GM21381 (cell line): Measurements from ENCODE around the gene GATA2.

Source experiments
- ATAC-seq: cut with Tn5 transposase; IDR thresholded peaks from one replicate; pipeline ENCODE4 v1.9.1; 2021; ENCODE audit warnings: mild to moderate bottlenecking, moderate library complexity; ENCODE audit not compliant: unreplicated experiment

Gene GATA2

DNA sequence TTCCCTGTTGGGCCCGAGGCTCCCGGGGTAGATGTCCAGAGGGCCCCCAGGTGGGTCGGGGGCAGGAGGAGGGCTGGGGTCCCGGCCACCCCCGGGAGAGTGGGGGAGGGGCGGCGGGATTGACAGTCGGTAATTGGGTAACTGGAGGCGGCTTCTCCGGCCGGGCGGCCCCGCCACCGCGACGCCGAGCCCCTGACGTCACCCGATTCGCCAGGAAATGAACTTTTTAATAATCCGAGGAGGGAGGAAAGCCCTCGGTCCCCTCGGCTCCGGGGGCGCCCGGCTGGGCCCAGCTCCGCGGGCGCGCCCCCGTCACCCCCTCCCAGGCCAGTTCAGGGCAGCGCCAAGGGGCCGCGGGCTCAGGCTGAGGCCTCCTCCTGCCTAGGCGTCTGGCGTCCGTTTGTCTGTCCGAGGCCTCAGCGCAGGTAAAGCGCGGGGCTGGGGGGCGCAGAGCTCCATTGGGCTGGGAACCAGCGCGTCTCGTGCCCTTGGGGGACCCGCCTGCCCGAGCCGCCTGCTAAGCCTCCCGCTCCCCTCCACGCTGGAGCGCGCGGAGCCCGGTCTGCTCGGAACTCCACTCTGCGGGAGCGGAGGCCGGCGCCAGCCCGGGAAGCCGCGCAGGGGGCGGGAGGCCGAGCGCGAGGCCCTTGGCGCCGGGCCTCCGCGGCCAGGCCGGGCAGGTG, 3.9 kb downstream of the GATA2 start:
- ATAC-seq: no peak

- no peak for ATAC-seq
These were observed 4.4 kb downstream of the GATA2 start for GRCh38 chr3:128488636-128488990.

DNA sequence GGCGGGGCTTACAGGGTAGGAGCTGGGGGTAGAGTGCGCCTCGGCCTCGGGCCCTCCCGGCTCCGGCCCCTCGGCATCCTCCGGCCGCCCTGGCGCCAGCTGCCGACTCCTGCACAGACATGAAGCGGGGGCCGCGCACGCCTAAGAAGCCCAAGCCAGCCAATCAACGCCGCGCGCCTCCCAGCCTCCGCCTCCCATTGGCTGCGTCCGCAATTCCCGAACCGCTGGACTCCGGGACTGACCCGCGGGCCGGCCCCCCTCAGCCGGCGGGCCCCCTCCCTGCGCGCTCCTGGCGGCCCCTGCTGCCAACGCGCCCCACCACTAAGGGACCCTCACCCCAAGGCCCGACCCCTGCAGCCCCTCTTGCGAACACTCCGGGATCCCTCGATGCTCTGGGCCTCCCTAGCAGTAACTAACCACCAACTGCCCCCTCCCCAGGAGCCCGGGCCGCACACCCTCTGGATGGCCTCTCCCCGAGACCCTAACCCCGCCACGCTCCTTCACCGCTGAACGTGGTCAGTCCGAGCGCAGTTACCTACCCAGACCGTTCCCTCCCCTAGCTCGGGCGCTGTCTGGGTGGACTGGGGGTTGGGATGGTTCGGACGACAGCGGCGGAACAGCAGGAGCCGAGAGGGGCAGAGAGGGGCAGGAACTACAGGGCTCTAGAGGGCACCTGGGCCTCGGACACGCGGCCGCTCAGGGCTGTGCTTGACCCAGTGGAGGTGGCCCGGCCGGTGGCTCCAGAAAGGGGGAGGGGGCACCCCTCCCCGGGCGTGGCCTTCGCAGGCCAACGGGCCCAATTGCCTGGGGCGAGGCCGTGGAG, 5.0 kb downstream of the GATA2 start:
- ATAC-seq: no peak

DNA sequence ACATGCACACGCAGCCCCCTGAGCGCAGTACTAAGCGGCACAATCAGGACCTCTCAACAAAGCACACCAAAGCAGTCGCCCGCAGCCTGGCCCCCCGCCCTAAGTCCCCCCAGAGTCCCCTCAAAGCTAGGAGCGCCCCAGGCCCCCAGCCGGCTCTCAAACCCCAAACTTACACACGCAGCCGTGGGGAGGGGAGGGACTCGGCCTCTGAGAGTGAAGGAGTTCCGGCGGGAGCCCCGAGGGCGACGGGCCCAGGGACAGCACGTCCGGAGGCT, 5.5 kb downstream of the GATA2 start:
- ATAC-seq: no peak

DNA sequence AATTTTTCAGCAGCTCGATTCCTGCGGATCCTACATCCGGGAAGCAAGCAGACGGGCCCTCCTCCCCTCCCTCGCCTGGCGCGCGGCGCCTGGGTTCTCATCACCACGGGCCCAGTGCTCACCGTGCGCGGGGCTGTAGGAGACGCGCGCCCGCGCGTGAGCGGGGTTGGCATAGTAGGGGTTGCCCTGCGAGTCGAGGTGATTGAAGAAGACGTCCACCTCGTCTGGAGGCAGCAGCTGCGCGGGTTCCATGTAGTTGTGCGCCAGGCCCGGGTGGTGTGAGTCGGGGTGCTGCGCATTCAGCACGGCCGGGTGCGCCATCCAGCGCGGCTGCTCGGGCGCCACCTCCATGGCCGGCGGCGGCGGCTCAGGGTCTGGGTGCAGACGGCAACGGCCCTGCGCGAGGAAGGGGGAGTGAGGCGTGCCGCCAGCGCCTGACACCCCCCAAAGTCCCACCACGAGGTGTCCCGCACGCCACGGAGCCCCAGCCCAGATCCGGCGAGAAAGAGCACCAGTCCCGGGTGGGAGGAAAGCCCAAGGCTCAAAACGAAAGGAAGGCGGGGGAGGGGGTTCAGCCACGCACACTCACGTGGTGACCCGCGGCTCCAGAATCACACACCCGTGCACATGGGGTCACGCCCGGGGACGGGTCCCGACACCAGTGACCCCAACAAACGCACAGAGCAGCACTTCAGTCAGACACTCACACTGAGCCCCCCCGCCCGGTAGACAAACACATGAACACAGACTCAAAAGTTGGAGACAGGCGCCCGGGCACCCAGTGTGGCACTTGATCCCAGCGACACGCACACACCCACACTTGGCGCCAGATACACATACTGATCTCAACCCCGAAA, 6.1 kb downstream of the GATA2 start:
- no peak for ATAC-seq

GRCh38 chr3:128486205-128486628, 6.8 kb downstream of the GATA2 start:
- no peak for ATAC-seq

DNA sequence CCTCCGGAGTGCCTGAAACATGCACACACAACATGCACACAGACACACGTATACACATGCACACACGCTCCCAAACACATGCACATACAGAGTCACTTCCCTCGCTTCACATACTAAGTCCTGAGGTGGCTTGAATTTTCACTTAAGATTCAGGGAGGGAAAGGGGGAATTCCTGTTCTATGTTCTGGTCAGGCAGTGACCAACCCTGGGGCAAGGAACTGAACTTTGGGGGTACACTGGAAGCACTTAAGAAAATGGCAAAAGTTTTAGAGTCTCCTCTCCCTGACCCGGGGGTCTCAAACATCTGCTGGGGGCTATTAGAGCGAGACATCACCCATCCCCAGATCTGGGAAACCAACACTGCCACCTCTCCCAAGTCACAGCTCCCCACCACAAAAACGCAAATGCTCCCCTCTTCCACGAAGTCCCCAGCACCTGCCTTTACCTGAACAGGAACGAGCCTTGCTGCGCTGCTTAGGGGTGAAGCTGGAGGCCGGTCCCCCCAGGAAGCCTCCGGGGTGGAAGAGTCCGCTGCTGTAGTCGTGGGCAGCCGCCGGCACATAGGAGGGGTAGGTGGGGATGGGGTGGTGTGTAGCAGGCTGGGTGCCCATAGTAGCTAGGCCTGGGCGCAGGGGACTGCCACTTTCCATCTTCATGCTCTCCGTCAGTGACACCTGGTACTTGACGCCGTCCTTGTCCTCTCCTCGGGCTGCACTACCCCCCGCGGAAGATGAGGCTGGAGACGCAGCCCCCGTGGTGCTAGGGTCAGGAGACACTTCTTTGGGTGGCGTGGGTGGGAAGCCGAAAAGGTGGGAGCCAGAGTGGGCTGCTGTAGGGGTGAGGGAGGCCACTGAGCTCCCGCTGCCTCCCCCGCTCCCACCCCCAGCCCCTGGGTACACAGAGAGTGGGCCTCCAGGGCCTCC, 7.5 kb downstream of the GATA2 start:
- no peak for ATAC-seq

DNA sequence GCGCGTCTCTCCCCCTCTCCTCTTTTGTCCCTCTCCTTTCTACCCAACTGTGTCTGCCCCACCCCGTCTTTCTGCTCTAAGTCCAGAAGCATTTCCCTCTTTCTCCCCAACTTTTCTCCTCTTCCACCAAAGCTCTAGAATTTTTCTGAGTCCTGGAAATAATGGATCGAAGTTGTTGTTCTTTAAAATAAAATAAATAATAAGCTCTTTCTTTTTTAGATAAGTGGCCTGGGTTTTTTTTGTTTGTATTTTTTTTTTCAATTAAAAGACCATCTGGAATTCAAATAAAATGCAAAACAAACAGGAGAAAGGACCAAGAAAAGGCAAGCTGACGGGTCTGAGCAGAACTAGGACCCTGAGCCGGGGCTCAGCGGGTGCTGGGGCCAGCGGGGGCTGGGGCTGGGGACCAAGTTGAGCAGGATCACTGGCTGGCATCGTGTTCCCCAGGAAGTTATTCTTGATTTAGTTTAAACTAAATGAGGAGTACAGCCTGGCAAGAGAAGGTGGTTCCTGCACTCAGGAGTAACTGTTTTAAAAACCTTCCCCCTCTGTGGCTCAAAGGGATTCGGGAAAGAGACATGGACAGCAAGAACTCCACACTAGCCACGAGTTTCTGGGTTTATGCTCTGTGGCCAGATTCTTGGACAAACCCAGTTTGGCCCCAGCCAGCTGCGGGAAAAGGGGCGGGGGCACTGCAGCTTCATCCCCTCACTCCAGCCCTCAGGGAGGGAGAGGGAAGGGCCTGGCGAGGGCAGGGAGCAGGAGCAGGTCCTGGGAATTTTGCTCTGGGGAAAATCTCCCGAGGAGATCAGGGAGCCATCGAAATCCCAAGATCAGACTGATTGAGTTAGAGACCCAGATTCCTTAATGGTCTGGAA, 8.4 kb downstream of the GATA2 start:
- ATAC-seq: no peak

DNA sequence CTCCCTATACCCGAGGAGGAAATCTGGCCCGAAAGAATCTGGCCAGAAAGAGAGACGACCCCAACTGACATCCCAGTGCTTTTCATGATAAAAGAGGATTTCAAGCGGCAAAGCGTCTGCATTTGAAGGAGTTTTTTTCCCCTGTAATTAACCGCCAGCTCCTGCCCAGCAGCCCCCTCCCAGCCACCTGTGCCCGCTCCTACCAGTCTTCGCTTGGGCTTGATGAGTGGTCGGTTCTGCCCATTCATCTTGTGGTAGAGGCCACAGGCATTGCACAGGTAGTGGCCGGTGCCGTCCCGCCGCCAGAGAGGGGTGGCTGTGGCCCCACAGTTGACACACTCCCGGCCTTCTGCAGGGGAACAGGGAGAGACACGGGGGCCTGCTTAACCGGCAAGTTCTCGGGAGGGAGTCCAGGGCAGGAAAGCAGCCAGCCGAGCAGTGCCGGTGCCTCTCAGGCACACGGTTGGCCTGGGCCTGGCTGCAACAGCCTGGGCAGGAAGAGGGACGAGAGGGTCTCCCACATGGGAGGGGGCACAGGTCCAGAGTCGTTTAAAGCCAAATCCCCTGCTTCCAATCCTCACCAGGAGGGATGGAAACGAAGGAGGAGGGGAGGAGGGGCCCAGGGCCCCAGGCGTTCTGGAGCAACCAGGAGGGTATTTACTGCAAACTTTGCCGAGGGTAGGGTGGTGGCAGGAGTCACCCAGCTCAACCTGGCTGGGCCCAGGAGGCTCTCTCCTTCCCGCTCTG, 9.2 kb downstream of the GATA2 start:
- ATAC-seq: no peak

DNA sequence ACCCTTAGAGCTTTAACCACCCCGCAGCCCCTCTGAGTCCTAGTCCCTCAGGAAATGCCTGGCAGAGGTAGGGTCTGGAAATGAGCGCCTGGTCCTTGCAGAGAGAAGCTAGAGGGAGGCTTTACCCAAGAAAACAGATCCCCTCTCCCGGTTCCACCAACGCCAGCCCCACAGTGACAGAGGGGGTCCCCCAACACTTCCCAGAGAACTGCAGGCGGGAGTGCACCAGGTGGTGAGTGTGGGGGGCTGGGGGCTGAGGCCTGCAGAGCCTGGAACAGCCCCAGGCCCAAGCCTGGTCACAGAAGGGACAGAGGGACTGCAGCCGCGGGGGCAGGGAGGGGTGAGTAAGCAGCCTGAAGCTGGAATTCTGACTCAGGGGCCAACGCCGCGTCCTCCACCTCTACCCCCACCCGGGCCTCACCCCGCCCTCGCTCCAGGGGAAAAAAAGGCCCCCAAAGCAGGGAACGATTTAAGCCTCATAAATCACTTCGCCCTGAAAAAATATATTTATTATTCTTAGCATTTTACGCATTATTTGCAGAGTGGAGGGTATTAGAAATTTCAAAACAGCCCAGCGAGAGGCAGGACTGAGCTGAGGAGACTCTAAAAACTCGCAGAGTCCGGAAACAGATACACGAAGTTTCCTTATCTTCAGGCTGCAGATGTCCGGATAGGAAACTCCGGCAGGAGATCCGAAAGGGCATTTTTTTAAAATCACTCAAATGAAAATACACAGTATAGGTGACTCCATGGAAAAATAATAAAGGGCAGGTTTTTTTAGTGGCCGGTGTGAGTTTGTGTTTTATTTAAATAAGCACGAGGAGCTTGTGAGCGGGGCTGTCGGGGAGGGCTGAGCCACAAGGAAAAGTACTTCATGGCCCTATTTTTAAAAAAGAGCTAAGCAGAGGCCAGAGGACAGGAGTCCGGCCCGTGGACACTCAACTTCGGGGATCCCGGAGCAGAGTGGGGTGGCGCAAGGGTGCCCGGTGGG, 10.0 kb downstream of the GATA2 start:
- no peak for ATAC-seq

- ATAC-seq: no peak
These were observed 10.8 kb downstream of the GATA2 start for GRCh38 chr3:128482175-128482574.

DNA sequence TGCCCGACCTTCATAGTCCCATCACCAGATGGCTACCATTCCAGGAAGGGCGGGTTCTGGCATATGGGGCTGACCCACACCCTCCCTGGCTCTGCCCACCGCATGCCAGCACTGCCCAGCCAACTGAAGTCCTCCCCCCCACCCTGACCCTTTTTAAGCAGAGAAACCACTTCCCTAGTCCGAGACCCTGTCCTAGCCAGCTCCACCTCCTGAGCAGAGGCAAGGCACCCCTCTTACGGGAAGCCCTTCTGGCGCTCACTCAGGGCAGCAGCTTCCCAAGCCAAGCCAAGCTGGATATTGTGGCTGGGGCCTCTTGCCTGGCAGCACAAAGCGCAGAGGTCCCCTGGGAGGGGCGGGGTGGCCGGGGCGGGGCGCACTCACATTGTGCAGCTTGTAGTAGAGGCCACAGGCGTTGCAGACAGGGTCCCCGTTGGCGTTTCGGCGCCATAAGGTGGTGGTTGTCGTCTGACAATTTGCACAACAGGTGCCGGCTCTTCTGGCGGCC, 11.5 kb downstream of the GATA2 start:
- no peak for ATAC-seq

GRCh38 chr3:128480717-128481437, 12.1 kb downstream of the GATA2 start:
- ATAC-seq: no peak

DNA sequence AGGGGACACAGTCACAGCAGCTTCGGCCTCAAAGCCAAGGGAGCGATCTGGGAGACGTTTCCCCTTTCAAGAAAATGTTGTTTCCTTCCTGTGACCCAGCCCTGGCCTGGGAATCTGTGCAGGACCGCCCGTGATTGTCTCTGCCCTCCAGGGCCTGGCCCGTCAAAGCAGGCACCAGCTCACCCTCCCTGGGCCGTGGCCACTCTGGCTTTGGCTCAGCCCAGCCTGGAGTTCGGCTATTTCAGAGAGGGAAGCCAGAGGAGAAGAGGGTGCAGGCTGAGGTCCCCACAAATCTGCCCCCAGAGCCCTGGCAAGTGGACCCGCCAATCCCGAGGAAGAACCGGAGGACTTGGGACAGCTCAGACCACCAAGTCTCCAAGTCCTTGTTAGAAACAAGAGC, 12.7 kb downstream of the GATA2 start:
- ATAC-seq: no peak

GRCh38 chr3:128479558-128480086, 13.4 kb downstream of the GATA2 start:
- no peak for ATAC-seq

GRCh38 chr3:128478576-128479506, 14.2 kb downstream of the GATA2 start:
- no peak for ATAC-seq
